ENCODE data around the gene ST6GAL1. TPM values are rescaled to one million over a fixed set of nuclear protein-coding genes. Genes with fewer than 3 reads are reported as not detected.

The ST6GAL1 gene
- total RNA-seq, 1 donor from 2014 or later: 72.7 TPM

- Histone ChIP-seq H3K9me3 (peaks cover 5% of the 10 kb centered on the region), H3K27ac (peak overlapping the region; percentile 49), H3K4me3 (peak overlapping the region; percentile 11), H3K27me3 (ENCODE audit: low read depth) (no peaks in the 10 kb centered on the region), H3K4me1 (peaks cover 57% of the 10 kb centered on the region), H3K36me3 (no peaks in the 10 kb centered on the region)
- intact Hi-C loops (cut with DNase I): no loop called here
- DNase-seq (no peak), ATAC-seq (peak; percentile 21 to 43)
- no peak for TF ChIP-seq CTCF (IDR thresholded peaks at IDR 0.05)
These were observed 82.3 kb downstream of the ST6GAL1 start for GRCh38 chr3:187012609-187013051.

DNA sequence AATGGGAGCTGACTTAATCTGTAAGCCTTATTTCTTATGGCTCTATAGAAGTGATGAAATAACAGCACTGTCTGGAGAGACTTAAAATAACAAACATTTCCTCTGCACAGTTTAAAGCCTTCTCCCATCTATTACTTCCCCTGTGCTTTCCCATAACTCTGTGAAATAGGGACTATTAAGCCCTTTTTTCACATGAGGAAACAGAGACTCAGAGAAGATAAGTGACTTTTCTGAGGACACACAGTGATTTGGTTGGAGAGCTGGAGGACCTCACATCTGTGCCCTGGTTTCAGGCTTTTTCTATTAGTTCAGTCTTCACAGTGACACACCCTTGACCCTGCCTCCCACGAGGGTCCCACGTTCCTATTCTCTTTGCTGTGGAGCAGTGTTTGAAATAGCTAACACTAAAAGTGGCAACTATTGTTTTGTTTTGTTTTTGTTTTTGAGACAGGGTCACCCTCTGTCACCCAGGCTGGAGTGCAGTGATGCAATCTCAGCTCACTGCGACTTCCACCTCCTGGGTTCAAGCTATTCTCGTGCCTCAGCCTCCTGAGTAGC is 82.9 kb downstream of the ST6GAL1 start:
- TF ChIP-seq CTCF (IDR thresholded peaks at IDR 0.05): no peak
- Histone ChIP-seq H3K4me3 (no peak overlapping the region), H3K9me3 (peaks cover 3% of the 10 kb centered on the region), H3K27ac (peak overlapping the region; percentile 49), H3K4me1 (peaks cover 61% of the 10 kb centered on the region), H3K27me3 (ENCODE audit: low read depth) (no peaks in the 10 kb centered on the region), H3K36me3 (no peaks in the 10 kb centered on the region)
- intact Hi-C loops (cut with DNase I): no loop called here
- no peak for DNase-seq
- no peak for ATAC-seq

GRCh38 chr3:187014417-187014864 is 84.1 kb downstream of the ST6GAL1 start:
- H3K9me3 ChIP-seq: no peaks in the 10 kb centered on the region
- no peaks in the 10 kb centered on the region for H3K36me3 ChIP-seq
- H3K4me1 ChIP-seq: peaks cover 61% of the 10 kb centered on the region
- DNase-seq (no peak), ATAC-seq (peak; percentile 50 to 68)
- no peak overlapping the region for H3K27ac ChIP-seq
- H3K4me3 ChIP-seq: no peak overlapping the region
- TF ChIP-seq CTCF (IDR thresholded peaks at IDR 0.05): no peak
- H3K27me3 ChIP-seq (ENCODE audit: low read depth): no peaks in the 10 kb centered on the region
- intact Hi-C loops (cut with DNase I): no loop called here

DNA sequence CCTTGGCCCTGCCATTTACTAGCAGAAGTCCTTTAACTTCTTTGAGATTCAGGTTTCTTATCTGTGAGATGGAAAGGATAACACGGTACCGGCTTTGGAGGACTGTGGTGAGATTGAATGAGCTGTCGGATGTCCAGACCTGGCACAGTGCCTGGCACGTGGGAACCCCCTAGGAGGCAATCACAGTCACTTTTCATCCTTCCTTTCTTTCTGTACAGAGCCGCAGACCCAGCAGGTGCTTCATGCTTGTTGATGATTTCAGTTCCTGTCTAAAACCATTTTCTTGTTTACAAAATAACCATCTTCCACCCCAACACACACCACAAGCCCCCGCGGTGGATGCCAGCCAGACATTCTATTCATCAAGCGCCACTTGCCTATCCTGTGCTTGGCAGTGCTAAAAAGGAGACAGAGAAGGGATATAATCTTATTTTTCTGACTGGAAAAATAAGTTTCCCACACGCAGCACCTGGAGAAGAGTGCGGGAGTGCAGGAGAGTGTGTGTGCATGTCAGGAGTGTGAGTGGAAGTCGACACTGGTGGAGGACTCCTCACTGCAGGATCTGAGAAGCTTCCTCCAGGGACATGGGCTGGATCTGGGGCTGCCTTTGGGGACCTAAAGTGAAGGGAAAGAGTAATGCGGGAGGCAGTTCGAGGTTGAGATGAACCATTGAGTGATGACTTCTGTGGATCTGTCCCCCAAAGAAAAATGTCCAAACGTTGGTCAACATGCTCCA is 85.7 kb downstream of the ST6GAL1 start:
- TF ChIP-seq CTCF (IDR thresholded peaks at IDR 0.05): no peak
- H3K36me3 ChIP-seq: no peaks in the 10 kb centered on the region
- no peak overlapping the region for H3K4me3 ChIP-seq
- ATAC-seq: no peak
- DNase-seq: no peak
- no peak overlapping the region for H3K27ac ChIP-seq
- peaks cover 61% of the 10 kb centered on the region for H3K4me1 ChIP-seq
- H3K9me3 ChIP-seq: no peaks in the 10 kb centered on the region
- H3K27me3 ChIP-seq (ENCODE audit: low read depth): no peaks in the 10 kb centered on the region
- intact Hi-C loops (cut with DNase I): no loop called here

- H3K27ac ChIP-seq: no peak overlapping the region
- H3K9me3 ChIP-seq: no peaks in the 10 kb centered on the region
- H3K27me3 ChIP-seq (ENCODE audit: low read depth): no peaks in the 10 kb centered on the region
- no peak for DNase-seq
- H3K36me3 ChIP-seq: no peaks in the 10 kb centered on the region
- ATAC-seq: peak; percentile 39 to 42
- H3K4me3 ChIP-seq: no peak overlapping the region
- peaks cover 56% of the 10 kb centered on the region for H3K4me1 ChIP-seq
- intact Hi-C loops (cut with DNase I): no loop called here
- TF ChIP-seq CTCF (IDR thresholded peaks at IDR 0.05): no peak
These were observed 86.5 kb downstream of the ST6GAL1 start for GRCh38 chr3:187016639-187017345.
